HL-60 (cell line): ENCODE data around the gene LYPD1.

Experiments
- DNase-seq, 2 experiments: peaks; one replicate each; pipeline ENCODE4 v3.0.0-alpha.2; 2010 to 2020; ENCODE audit warnings: low read depth in 1 of 2, low spot score in 1 of 2
- H3K27ac ChIP-seq: fragments of 250-450 bp; sonication (Bioruptor Pico); replicated peaks from 2 replicates; pipeline ENCODE4 v1.5.1; 2020; ENCODE audit warnings: mild to moderate bottlenecking, moderate library complexity
- H3K27me3 ChIP-seq: fragments of 250-450 bp; sonication (Bioruptor Pico); 2 replicates; pipeline ENCODE4 v1.5.1; 2021; ENCODE audit warnings: mild to moderate bottlenecking, moderate library complexity; ENCODE audit not compliant: insufficient read depth, poor library complexity, severe bottlenecking
- H3K4me3 ChIP-seq: replicated peaks from 2 replicates; pipeline ENCODE4 v1.5.1; 2011; ENCODE audit warnings: mild to moderate bottlenecking, control low read depth, low read length; ENCODE audit not compliant: insufficient read depth
- GABPA ChIP-seq: IDR thresholded peaks from 2 replicates; pipeline ENCODE4 v1.6.1; 2012; ENCODE audit warnings: low read depth
- POLR2AphosphoS5 ChIP-seq: IDR thresholded peaks from 2 replicates; pipeline ENCODE4 v1.6.1; 2012; ENCODE audit warnings: low read depth
- REST ChIP-seq: IDR thresholded peaks from 2 replicates; pipeline ENCODE4 v1.6.1; 2012; ENCODE audit warnings: low read depth; ENCODE audit not compliant: insufficient replicate concordance
- SPI1 ChIP-seq: IDR thresholded peaks from 2 replicates; pipeline ENCODE4 v1.6.1; 2012; ENCODE audit warnings: low read depth, mild to moderate bottlenecking, borderline replicate concordance
- TF ChIP-seq, protein P1 (sequence below): IDR thresholded peaks from one replicate; pipeline ENCODE4 v1.5.1; 2011; ENCODE audit warnings: low read length, control low read depth, inconsistent platforms; ENCODE audit not compliant: insufficient read depth

The LYPD1 gene

DNA sequence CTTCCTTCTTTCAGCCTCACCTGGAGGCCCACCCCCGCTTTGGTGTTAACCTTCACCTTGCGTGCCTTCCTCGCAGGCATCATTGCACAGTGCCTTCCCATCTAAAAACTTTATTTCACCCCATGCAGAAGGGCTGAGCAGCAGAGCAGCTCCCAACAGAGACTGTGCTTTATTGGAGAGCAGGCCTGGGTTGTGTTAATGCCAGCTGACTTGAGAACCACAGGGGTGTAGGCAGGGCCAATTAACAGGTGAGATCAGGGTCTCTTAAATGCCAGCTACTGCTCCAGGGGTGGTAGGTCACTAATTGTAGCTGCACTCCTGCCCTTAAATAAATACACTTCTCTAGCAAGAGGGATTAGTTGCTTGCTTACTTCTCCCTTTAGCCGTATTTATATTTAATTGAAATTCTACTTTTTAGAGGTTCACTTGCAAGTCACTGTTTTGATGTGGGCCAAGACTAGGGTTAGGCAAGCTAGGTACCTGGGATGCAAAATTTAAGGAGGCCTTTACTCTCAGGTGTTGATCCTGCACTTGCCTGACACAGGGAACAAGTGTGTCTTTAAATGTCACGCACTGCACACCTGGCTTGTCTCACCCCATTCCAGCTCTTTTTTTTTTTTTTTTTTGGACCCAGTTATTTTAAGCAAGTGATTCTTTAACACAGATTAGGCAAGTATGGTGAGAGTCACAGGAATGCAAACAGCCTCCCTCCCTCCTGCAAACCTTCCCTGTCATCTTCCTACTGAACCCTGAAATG, 54.5 kb downstream of the LYPD1 start:
- H3K4me3 ChIP-seq: no peak overlapping the region
- no peaks in the 10 kb centered on the region for H3K27me3 ChIP-seq
- DNase-seq: no peak
- no peak overlapping the region for H3K27ac ChIP-seq
- TF ChIP-seq REST: no peak
- no peak for TF ChIP-seq SPI1
- TF ChIP-seq, protein P1, sequence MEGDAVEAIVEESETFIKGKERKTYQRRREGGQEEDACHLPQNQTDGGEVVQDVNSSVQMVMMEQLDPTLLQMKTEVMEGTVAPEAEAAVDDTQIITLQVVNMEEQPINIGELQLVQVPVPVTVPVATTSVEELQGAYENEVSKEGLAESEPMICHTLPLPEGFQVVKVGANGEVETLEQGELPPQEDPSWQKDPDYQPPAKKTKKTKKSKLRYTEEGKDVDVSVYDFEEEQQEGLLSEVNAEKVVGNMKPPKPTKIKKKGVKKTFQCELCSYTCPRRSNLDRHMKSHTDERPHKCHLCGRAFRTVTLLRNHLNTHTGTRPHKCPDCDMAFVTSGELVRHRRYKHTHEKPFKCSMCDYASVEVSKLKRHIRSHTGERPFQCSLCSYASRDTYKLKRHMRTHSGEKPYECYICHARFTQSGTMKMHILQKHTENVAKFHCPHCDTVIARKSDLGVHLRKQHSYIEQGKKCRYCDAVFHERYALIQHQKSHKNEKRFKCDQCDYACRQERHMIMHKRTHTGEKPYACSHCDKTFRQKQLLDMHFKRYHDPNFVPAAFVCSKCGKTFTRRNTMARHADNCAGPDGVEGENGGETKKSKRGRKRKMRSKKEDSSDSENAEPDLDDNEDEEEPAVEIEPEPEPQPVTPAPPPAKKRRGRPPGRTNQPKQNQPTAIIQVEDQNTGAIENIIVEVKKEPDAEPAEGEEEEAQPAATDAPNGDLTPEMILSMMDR: no peak
- no peak for TF ChIP-seq POLR2AphosphoS5
- TF ChIP-seq GABPA: no peak

GRCh38 chr2:132611719-132612118, 58.3 kb downstream of the LYPD1 start:
- DNase-seq: no peak
- Histone ChIP-seq H3K4me3 (no peak overlapping the region), H3K27ac (no peak overlapping the region), H3K27me3 (no peaks in the 10 kb centered on the region)
- no peak for TF ChIP-seq GABPA
- TF ChIP-seq REST: no peak
- no peak for TF ChIP-seq SPI1
- no peak for TF ChIP-seq POLR2AphosphoS5
- TF ChIP-seq, protein P1: no peak

DNA sequence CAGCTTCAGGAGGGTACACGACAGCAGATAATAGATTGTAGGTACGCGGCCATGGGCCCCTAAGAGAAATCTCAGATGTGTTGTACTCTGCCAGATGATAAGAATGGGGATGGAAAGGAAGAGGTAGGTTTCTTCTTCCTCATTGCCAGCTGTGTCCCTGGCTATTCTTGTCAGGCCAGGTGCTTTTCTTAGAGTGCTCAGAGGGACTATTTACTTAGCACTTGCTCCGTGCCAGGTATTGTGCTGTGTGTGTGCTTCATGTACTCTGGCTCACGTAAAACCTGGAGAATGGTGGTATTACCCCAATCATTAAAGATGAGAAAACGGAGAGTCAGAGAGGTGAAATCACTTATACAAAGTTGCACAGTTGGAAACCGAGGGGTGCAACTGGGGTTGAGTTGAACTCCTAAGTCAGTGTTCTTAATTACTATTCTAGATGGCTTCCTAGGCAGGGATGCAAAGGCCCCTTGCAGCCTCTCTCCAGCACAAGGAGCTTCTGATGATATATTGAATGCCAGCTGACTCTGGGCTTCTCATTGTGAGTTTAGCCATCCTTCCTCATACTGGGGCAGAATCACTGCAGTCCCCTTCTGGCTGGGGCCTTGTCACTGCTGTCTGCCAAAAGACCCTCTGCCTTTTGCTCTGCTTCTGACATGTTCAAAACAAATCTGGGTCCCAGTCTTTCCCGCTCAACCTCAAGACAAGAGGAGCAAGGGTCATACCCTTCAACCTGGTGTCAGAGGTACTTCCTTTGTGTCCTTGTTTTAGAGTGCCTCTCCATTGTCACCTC, 60.7 kb downstream of the LYPD1 start:
- Histone ChIP-seq H3K4me3 (no peak overlapping the region), H3K27me3 (no peaks in the 10 kb centered on the region), H3K27ac (no peak overlapping the region)
- no peak for DNase-seq
- no peak for TF ChIP-seq SPI1
- TF ChIP-seq, protein P1: no peak
- TF ChIP-seq REST: no peak
- TF ChIP-seq GABPA: no peak
- no peak for TF ChIP-seq POLR2AphosphoS5
